IMR-90 (cell line): ENCODE data around the gene ANKRD6. TPM values are rescaled to one million over a fixed set of nuclear protein-coding genes. Genes with fewer than 3 reads are reported as not detected.

ENCODE experiments used
- ATAC-seq: fragments of 200-7000 bp; cut with Tn5 transposase; 2 replicates; pipeline ENCODE4 v1.9.1; 2020; ENCODE audit warnings: low read depth, mild to moderate bottlenecking, moderate library complexity
- BruUV-seq: library from RNA; stranded (reverse); fragments of 400-500 nt; replicated peaks from 2 replicates; lab custom pipeline; 2021; lab: Mats Ljungman, UMichigan
- CTCF ChIA-PET: fragments of 300-600 bp; formaldehyde crosslinking; extraction: SDS; loops from one replicate; lab custom pipeline; 2021; ENCODE audit warnings: antibody characterized with exemption; lab: Yijun Ruan, JAX
- POLR2A ChIA-PET: fragments of 300-600 bp; sonication (Branson Sonifier 250); formaldehyde crosslinking; loops from one replicate; lab custom pipeline; 2022; ENCODE audit warnings: antibody characterized with exemption; ENCODE audit not compliant: unreplicated experiment; lab: Charles Lee
- DNase-seq: peaks from one replicate; pipeline ENCODE4 v3.0.0; 2013
- H2AFZ ChIP-seq: replicated peaks from 2 replicates; pipeline ENCODE3; 2013; ENCODE audit warnings: low read length, mild to moderate bottlenecking; ENCODE audit not compliant: poor library complexity
- H2AK5ac ChIP-seq: 2 replicates; pipeline ENCODE4 v1.6.1; 2013; ENCODE audit warnings: low read depth, low read length, inconsistent platforms
- H2AK9ac ChIP-seq: replicated peaks from 2 replicates; pipeline ENCODE3; 2013; ENCODE audit warnings: mild to moderate bottlenecking, low read depth, low read length, moderate library complexity; ENCODE audit not compliant: poor library complexity
- H2BK120ac ChIP-seq: 2 replicates; pipeline ENCODE4 v1.6.1; 2013; ENCODE audit warnings: low read depth, low read length, inconsistent platforms
- H2BK15ac ChIP-seq: 3 replicates; pipeline ENCODE4 v1.6.1; 2013; ENCODE audit warnings: low read depth, low read length, inconsistent platforms
- H2BK20ac ChIP-seq: 2 replicates; pipeline ENCODE4 v1.6.1; 2013; ENCODE audit warnings: low read depth, mild to moderate bottlenecking, inconsistent platforms, low read length, moderate library complexity
- H2BK5ac ChIP-seq: 2 replicates; pipeline ENCODE4 v1.6.1; 2013; ENCODE audit warnings: mild to moderate bottlenecking, low read depth, low read length, inconsistent platforms; ENCODE audit not compliant: poor library complexity, severe bottlenecking
- H3K14ac ChIP-seq: replicated peaks from 2 replicates; pipeline ENCODE4 v1.6.1; 2013; ENCODE audit warnings: low read depth, low read length, inconsistent platforms
- H3K18ac ChIP-seq: 2 replicates; pipeline ENCODE4 v1.6.1; 2013; ENCODE audit warnings: low read depth, low read length, control low read depth
- H3K23ac ChIP-seq: 2 replicates; pipeline ENCODE4 v1.6.1; 2013; ENCODE audit warnings: low read depth, low read length, inconsistent platforms
- H3K27ac ChIP-seq: 2 replicates; pipeline ENCODE4 v1.5.1; 2013; ENCODE audit warnings: mild to moderate bottlenecking, control low read depth, low read length; ENCODE audit not compliant: insufficient read depth
- H3K27me3 ChIP-seq: 2 replicates; pipeline ENCODE4 v1.6.1; 2013; ENCODE audit warnings: low read length; ENCODE audit not compliant: control insufficient read depth, insufficient read depth
- H3K36me3 ChIP-seq: 2 replicates; pipeline ENCODE4 v1.6.1; 2013; ENCODE audit warnings: low read length, mixed read lengths; ENCODE audit not compliant: control insufficient read depth, insufficient read depth
- H3K4ac ChIP-seq: 2 replicates; pipeline ENCODE4 v1.6.1; 2013; ENCODE audit warnings: low read depth, low read length, inconsistent platforms
- H3K4me1 ChIP-seq: 2 replicates; pipeline ENCODE4 v1.6.1; 2013; ENCODE audit warnings: low read length, mixed read lengths; ENCODE audit not compliant: control insufficient read depth, insufficient read depth
- H3K4me2 ChIP-seq: 2 replicates; pipeline ENCODE4 v1.6.1; 2013; ENCODE audit warnings: low read depth, mild to moderate bottlenecking, control low read depth, low read length, moderate library complexity
- H3K4me3 ChIP-seq: 2 replicates; pipeline ENCODE4 v1.5.1; 2013; ENCODE audit warnings: low read depth, mild to moderate bottlenecking, control low read depth, low read length, moderate library complexity; ENCODE audit not compliant: insufficient read depth
- H3K56ac ChIP-seq: 2 replicates; pipeline ENCODE4 v1.6.1; 2013; ENCODE audit warnings: low read length, inconsistent platforms; ENCODE audit not compliant: insufficient read depth; ENCODE audit errors: extremely low read depth
- H3K79me1 ChIP-seq, 2 experiments: 2 replicates each; pipeline ENCODE4 v1.6.1; 2013; ENCODE audit warnings: low read length in 2 of 2, inconsistent platforms in 1 of 2, low read depth in 1 of 2
- H3K9ac ChIP-seq: 2 replicates; pipeline ENCODE4 v1.6.1; 2013; ENCODE audit warnings: low read depth, low read length, control low read depth
- H3K9me1 ChIP-seq: 2 replicates; pipeline ENCODE4 v1.6.1; 2013; ENCODE audit warnings: low read length, inconsistent platforms; ENCODE audit not compliant: insufficient read depth
- H3K9me3 ChIP-seq: 2 replicates; pipeline ENCODE4 v1.6.1; 2013; ENCODE audit warnings: low read length; ENCODE audit not compliant: control insufficient read depth, insufficient read depth
- H4K20me1 ChIP-seq: 2 replicates; pipeline ENCODE4 v1.6.1; 2013; ENCODE audit warnings: low read length, inconsistent platforms; ENCODE audit not compliant: insufficient read depth
- H4K5ac ChIP-seq: 2 replicates; pipeline ENCODE4 v1.6.1; 2013; ENCODE audit warnings: mild to moderate bottlenecking, low read depth, low read length, control low read depth
- H4K8ac ChIP-seq, 2 experiments: 2 replicates each; pipeline ENCODE4 v1.6.1; 2013; ENCODE audit warnings: low read depth in 2 of 2, low read length in 2 of 2, control low read depth in 1 of 2, inconsistent platforms in 1 of 2
- H4K91ac ChIP-seq: 2 replicates; pipeline ENCODE4 v1.6.1; 2013; ENCODE audit warnings: low read depth, low read length, inconsistent platforms; ENCODE audit not compliant: insufficient read depth
- CEBPB ChIP-seq: IDR thresholded peaks from 2 replicates; pipeline ENCODE4 v1.6.1; 2012; ENCODE audit warnings: low read depth, low read length, improper control_type of control experiment
- FOS ChIP-seq: fragments of 150-350 bp; IDR thresholded peaks from 2 replicates; pipeline ENCODE4 v1.6.1; 2016; ENCODE audit warnings: low read depth, low read length
- MAFK ChIP-seq: IDR thresholded peaks from 2 replicates; pipeline ENCODE4 v1.6.1; 2012; ENCODE audit warnings: low read depth, low read length, improper control_type of control experiment
- MXI1 ChIP-seq: IDR thresholded peaks from 2 replicates; pipeline ENCODE4 v1.6.1; 2012; ENCODE audit warnings: low read depth, mild to moderate bottlenecking, low read length, moderate library complexity, borderline replicate concordance
- NFE2L2 ChIP-seq: fragments of 150-350 bp; IDR thresholded peaks from 2 replicates; pipeline ENCODE4 v1.6.1; 2016; ENCODE audit warnings: low read depth, mild to moderate bottlenecking, low read length
- RCOR1 ChIP-seq: IDR thresholded peaks from 2 replicates; pipeline ENCODE4 v1.6.1; 2012; ENCODE audit warnings: mild to moderate bottlenecking, low read length, improper control_type of control experiment; ENCODE audit not compliant: insufficient replicate concordance
- RFX5 ChIP-seq: IDR thresholded peaks from 2 replicates; pipeline ENCODE4 v1.8.0; 2012; ENCODE audit warnings: low read depth, mild to moderate bottlenecking, low read length, moderate library complexity
- USF2 ChIP-seq: fragments of 150-350 bp; IDR thresholded peaks from 2 replicates; pipeline ENCODE4 v1.6.1; 2017; ENCODE audit warnings: mild to moderate bottlenecking, antibody characterized with exemption, low read length, low read depth
- WGBS, 2 experiments: methylation state at CpG; one replicate each; pipeline versions ENCODE4 v1.1.5 to v1.1.7; 2013; ENCODE audit warnings: missing lambda C conversion rate in 2 of 2; ENCODE audit not compliant: insufficient read length in 1 of 2; ENCODE audit errors: extremely low coverage in 2 of 2; 5-methylcytosine and 5-hydroxymethylcytosine counted together
- dilution Hi-C: fragments of 300-500 bp; cut with HindIII; formaldehyde crosslinking; loops from one replicate; pipeline ENCODE4 v1.14.3; 2018; ENCODE audit warnings: low sequenced_read_pairs; ENCODE audit not compliant: unreplicated experiment
- in situ Hi-C: fragments of 300-500 bp; cut with MboI; formaldehyde crosslinking; loops from 3 replicates; pipeline ENCODE4 v1.14.3; 2019; ENCODE audit warnings: low sequenced_read_pairs, inconsistent platforms, mixed read lengths
- intact Hi-C: fragments of 100-400 bp; cut with micrococcal nuclease; formaldehyde crosslinking; loops from 2 replicates; pipeline ENCODE4 v1.10.0; 2022
- polyA plus RNA-seq, 3 experiments: library from polyadenylated mRNA; depleted of rRNA; stranded (reverse); fragments of >200 nt; gene quantifications; 2 replicates each; pipeline ENCODE4 v1.2.3, GENCODE V29; 2012; ENCODE audit warnings: low replicate concordance in 1 of 3
- total RNA-seq: library from RNA; depleted of rRNA; stranded (reverse); fragments of >200 nt; gene quantifications from 2 replicates; pipeline ENCODE4 v1.2.3, GENCODE V29; 2012

ANKRD6 gene
- total and polyA plus RNA-seq, 2 of the 4 experiments (the other 2 are of a cell fraction), result 0.12 to 0.18 TPM

- Histone ChIP-seq H3K56ac (no peak overlapping the region), H3K27ac (no peak overlapping the region), H3K18ac (no peak overlapping the region), H3K4me2 (no peak overlapping the region), H3K79me1 (no peaks in the 10 kb centered on the region), H3K4me3 (no peak overlapping the region), H4K20me1 (no peaks in the 10 kb centered on the region), H3K4ac (no peak overlapping the region), H4K8ac (no peak overlapping the region), H3K36me3 (no peaks in the 10 kb centered on the region), H3K9me3 (no peaks in the 10 kb centered on the region), H2AK9ac (no peak overlapping the region), H2BK15ac (no peak overlapping the region), H2BK5ac (no peak overlapping the region), H3K9me1 (no peaks in the 10 kb centered on the region), H2BK20ac (no peak overlapping the region), H4K91ac (no peak overlapping the region), H3K14ac (no peak overlapping the region), H2BK120ac (no peak overlapping the region), H3K23ac (no peak overlapping the region), H3K27me3 (no peaks in the 10 kb centered on the region), H3K9ac (no peak overlapping the region), H2AFZ (no peak overlapping the region), H2AK5ac (no peak overlapping the region), H3K4me1 (no peaks in the 10 kb centered on the region), H4K5ac (no peak overlapping the region)
- CTCF ChIA-PET, result no interaction called here
- POLR2A ChIA-PET, result no interaction called here
- WGBS, 2 experiments, result 33% methylated on average over 1 of the region's 1 CpG; no CpG with 5 or more reads in 1 of the 2 experiments
- no TSS peak for BruUV-seq
- DNase-seq, result no peak
- dilution Hi-C loops (no loop called here), in situ Hi-C loops (no loop called here), intact Hi-C loops (no loop called here)
- ATAC-seq, result no peak
- TF ChIP-seq RCOR1 (no peak), CEBPB (no peak), RFX5 (no peak), MXI1 (no peak), MAFK (no peak), FOS (no peak), USF2 (no peak), NFE2L2 (no peak)
Measured at GRCh38 chr6:89487864-89488263, 54.9 kb downstream of the ANKRD6 start.
